GM19467 (cell line): Measurements from ENCODE around the gene TNXB.
"Not testable (repeated sequence)": the region's sequence is repeated elsewhere in the genome, so short reads cannot be mapped to it uniquely, and the experiment has no call there.

Experiments used
- ATAC-seq: cut with Tn5 transposase; IDR thresholded peaks from one replicate; pipeline ENCODE4 v1.9.1; 2021; ENCODE audit warnings: mild to moderate bottlenecking, moderate library complexity; ENCODE audit not compliant: unreplicated experiment

The TNXB gene

DNA sequence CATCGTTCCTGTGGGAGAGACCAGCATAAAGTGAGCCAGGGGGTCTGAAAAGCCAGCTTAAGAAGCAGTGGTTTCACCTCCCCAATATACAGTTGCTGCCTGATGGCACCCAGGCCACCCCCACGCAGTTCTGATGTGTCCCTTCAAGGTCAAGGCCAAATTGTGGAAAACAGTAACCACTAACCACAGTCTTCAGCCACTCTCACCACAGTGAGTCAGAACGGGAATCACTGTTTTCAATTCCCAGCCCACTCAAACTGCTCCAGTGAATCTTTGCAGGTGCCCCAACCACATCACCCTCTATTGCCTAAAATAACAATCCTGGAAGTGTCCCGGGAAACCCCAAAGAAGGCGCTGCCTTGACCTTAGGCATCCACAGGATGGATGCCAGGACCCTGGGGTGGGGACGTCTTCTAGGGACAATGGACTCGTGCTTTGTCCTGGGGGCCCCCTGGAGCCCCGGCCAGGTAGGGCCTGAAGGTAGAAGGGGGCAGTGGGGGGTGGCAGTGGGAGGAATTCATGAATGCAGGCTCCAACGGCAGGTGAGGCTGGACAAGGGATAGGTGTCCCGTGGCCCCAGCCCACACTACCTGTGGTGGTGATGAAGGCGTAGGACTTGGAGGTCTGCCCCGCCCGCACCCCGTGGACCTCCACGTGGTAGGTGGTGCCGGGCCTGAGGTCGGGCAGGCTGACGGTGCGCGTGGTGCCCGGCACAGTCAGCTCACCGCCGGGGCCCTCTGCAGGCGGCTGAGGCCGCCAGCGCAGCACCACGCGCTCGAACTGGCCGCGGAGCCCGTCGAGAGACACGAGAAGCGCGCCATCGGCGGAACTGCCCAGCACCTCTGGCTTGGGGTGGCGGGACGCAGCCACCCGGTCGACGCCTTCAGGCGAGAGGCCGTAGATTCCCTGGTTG lies 22.2 kb downstream of the TNXB start:
- ATAC-seq = no peak

DNA sequence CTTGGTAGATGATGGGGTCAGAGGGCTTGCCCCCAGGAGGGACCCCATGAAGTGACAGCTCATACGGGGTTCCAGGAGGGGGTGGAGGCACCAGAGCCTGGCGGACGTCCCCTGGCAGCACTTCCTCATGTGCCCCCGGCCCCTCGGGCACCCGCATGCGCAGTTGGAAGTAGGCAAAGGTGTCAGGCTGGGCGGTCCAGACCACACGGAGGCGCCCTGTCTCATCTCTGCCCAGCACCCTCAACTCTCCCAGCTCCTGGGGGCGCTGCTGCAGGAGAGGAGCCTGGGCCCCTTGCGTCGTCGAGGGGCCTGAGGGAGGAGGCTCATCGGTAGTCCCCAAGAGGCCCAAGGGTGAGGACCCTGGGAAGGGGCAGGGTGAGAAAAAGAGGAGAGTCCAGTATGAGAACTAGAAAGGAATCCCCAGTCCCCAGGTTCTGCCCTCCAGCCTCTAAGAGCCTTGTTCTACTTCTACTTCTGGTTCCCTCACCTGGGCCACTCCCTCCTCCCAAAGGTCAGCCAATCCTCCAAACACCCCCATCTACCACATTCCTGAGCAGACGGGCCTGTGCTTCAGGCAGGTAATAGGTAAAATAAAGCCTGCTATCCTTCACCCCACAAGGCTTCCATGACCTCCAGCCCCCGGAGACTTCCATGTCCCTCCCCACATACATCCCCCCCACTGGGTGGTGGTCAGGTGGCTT lies 23.2 kb downstream of the TNXB start:
- ATAC-seq = no peak

DNA sequence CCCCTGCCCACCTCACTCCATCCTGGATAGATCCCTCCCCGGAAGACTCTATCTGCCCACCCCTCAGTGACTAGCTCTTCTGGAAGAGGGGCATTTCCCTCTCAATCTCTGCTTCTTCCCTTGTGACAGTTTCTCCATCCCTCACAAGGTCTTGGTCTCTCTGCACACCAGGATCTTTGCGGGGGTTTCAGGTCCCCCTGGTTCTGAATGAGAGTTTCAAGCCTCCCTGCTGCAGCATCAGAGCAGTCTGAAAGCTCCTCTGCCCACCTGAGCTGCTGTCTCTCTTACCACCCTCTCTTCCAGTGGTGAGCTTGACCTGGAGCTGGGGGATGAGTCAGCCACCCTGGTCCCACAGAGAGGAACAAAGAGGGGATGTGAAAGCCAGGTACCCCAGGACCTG lies 24.4 kb downstream of the TNXB start:
- no peak for ATAC-seq

DNA sequence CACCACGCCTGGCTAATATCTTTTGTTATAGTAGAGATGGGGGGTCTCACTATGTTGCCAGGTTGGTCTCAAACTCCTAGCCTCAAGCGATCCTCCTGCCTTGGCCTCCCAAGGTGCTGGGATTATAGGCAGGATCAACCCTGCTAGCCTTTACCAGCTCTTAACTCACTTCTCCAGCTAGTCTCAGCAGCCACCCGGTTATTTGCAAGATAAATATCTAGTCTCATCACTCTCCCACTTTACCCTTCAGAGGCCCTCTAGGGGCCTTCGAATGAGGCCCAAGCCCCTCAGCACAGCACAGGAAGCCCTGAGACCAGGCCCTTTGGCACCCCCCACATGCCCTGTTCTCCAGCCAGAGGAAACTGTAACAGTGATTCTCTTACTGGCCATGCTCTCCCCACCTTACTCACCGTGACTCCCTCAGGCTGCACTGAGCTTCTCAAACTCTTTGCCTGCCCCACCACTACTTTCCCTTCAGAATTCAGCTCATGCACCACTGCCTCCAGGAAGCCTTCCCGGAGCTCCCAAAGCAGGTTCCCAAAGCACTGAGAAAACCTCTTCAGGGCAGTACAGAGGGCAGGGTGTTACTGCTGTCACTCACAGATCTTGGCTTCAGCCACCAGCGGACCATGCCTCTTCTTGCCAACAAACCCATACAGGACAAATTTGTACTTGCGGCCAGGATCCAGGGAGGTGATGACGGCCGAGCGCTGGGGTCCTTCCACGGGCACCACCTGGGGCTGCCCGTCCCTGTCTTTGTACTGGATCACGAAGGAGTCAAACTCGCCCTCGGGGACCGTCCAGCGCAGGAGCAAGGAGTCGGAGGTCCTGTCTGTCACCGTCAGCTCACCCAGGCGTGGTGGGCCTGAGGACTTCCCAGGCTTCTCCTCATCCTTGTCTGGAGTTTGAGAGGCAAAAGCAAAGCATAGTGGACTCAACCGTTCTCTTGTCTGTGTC lies 25.0 kb downstream of the TNXB start:
- no peak for ATAC-seq

DNA sequence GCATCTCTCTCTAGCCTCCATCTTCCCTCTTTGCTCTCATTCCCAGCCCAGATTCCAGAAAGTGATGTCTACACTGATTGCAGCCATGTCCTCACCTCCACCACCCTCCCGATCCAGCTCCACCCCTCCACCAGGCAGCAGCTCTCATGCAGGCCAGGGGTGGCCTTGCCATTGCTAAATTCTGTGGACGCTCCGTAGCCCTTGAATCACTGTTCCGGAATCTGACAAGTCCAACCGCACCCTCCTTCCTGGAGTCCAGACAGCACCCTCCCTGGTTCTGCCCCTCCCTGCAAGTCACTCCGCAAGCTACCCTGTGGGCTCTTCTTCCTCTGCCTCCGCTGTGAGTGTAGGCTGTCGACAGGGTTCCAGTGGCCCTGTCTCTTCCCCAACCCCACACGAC lies 26.2 kb downstream of the TNXB start:
- no peak for ATAC-seq

DNA sequence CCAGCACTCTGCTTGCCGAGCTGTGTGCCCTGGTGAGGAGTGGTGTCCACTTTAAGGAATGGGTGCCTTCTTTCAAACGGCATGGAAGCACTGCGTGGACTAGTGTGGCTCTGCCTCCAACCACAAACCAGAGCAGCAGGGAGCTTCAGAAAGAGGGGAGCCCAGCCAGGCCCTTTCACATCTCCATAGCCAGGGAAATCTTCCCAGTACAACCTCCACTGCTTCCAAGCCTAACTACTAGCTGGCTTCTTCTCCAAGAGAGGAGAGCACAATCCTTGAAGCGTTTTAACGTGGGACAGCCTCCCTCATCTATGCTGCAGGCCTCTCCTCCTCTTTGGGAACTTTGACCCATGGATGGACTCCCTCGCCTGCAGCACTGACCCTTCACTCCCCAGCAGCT lies 26.7 kb downstream of the TNXB start:
- ATAC-seq = no peak

DNA sequence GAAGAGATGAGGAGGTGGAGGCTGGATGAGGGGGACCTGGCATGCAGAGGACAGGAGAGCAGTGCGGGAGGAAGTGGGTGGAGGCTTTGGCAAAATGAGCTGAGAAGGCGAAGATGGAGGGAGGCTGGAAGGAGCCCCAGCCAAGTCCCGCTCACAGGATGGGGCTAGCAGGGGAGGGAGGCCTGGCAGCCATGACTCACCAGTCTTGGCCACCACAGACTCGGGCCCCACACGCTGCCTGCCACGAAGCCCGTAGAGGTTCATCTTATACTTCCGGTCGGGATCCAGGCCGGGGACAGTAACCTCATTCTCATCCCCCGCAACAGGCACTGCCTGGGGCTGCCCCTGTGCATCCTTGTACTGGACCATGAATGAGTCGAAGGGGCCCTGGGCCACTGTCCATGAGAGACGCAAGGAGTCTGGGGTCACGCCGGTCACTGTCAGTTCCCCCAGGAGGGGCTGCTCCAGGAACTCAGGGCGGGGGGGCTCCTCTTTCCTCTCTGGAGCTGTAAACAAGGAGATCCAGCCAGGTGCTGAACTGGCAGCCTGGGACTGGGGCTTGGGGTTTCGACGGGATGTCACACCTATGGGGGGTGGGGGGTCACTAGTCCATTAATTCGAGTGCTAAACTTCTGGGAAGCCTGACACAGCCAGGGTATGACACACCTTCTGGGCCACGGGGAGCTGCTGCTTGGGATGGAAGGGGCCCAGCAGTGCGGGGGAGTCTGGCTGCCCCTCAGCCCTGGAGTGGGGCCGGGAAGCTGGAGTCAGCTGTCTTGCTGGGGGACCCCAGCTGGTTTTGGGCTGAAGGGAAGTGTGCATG lies 27.8 kb downstream of the TNXB start:
- no peak for ATAC-seq

DNA sequence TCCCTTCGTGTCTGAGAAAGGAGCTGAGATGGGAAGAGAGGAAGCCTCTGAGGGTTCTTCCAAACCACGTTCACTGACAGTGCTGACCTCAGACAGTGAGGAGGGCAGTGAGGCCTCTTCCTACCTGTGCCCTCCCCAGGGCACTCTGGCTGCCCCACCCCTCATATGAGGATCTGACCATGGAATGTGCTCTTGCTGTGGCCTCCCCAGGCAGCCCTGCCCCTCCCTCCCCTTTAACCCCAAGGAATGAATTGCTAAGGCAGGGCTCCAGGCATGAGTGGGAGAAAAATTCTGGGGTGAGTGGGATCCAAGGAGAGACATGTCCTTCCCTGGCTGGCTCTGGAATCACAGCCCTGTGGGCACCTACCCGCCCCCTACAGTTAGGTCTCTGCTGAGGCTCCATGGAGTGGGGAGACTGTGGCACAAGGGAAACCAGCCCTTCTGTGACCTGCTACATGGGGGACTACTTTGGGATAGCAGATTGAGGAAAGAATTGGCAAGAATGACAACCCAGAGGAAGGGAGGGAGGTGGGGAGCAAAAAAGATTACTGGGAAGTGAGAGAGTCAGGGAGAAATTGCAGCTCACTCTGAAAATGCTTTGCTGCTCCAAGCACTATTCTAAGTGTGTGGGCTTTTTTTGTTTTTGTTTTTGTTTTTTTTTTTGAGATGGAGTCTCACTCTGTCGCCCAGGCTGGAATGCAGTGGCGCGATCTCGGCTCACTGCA lies 29.4 kb downstream of the TNXB start:
- ATAC-seq = no peak

DNA sequence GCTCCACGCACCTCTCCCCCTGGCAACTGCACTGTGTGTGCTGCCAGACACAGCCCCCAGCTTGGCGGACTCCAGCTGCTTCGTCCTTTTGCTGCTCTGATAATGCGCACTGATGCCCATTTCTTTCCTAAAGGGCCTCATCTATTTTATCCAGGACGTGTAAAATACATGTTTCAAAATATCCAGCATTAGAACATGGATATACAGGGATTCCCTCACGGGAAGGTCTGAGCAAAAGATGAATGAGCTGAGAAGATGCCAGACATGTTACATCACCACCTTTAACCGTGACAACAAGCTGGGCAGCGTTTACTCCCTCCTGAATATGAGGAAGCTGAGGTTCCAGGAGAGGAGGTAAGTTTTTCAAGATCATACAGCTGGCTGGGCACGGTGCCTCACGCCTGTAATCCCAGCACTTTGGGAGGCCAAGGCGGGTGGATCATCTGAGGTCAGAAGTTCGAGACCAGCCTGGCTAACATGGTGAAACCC lies 32.8 kb downstream of the TNXB start:
- no peak for ATAC-seq

DNA sequence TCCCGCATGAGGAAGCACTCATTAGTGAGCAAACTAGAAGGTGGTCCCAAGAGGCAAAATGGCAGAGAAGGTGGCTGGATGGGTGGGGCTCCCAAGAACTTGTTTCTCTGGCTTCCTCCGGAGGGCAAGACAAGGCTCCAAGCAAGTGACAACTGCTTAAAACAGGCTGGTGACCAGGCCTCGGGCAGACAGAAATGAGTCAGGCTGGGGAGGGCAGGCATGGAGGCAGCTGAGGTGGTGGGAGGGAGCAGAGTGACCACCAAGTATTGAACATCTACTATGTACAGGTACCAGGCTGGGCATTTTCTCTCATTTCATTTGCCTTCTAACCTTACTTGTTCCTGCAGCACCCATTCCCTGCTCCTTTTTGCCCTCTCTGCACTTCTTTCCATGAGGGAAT lies 33.4 kb downstream of the TNXB start:
- ATAC-seq = no peak

DNA sequence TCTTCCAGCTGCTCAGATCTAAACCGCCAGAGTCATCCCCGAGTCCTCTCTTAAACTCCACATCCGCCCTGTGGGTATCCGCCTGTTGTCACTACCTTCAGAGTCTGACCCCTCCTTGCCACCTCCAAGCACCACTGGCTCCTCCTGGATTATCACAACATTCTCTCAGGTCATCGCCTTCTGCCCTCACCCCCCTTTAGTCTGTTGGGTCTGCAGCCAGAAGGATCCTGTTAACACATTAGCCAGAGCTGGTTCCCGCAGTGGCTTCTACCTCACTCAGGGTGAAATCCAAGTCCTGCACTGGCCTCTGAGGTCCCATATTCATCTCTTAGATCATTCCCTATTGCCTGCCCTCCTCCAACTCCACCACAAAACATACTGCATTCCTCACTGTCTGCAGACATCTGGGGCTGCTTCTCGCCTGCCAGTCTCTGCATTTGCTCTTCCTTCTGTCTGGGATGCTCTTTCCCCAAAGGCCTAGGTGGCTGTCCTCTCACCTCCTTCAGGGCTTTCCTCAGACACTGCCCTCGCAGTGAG lies 34.1 kb downstream of the TNXB start:
- no peak for ATAC-seq

DNA sequence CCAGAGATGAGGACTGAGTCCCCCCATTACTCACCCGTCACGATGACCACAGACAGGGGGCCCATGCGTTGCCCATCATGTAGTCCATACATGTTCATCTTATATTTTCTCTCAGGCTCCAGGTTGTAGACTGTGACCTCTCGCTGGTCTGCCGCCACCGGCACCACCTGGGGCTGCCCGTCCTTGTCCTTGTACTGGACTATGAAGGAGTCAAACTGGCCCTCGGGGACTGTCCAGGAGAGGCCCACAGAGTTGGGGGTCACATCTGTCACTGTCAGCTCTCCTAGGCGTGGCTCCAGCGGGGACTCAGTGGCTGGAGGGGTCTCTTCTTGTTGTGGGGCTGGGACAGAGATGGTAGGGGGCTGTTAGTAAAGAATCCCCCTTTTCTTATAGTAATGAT lies 35.5 kb downstream of the TNXB start:
- no peak for ATAC-seq

DNA sequence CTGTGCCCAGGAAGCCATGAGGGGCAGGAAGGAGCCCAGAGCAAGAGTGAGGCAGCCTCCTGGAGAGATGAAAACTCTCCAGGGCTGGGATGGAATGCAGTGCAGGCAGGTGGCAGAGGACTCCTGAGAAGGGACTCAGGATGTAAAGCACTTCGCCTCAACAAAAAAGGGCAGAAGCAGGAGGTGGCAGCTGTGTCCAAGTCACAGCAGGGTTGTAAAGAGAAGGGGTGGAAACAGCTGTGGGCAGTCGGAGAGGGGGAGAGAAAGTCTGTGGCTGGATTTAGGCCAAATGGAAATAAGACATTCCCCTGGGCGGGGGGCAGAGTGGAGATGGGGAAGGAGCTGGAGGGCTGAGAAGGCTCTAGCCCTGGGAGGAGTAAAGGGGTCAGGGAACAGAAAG lies 36.0 kb downstream of the TNXB start:
- ATAC-seq = no peak

DNA sequence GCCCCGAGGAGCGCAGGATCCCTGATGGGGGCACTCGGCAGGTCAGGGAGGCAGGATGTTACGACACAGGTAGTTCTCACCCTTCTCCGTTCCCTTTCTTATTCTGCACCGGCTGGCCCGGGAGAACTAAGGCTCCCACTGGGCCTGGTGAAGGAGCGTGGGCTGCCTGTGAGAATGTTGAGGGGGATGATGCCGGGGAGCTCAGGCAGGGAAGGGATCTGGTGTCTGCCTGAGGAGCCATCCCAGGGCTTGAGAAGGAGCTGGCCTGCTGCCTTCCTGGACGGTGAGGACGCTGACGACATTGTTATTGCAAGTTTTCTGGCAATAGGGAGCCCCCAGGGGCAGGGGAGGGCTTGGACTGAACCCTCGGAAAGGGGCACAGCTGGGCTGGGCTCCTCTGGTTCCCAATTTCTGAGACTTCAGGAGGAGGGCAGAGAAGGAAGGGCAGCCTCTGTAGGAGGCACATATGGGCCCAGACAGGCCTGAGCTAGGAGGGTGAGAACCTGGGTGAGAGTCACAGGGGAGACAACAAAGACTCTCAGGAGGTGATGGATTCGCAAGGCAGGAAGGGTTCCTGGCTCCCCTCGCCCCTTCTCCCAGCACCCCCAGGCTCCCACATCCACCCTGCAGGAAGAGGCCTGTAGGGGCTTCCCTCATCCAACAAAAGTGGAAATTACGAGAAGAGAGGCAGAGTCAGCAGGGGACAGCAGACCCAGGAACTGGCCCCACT lies 38.2 kb downstream of the TNXB start:
- ATAC-seq = no peak

DNA sequence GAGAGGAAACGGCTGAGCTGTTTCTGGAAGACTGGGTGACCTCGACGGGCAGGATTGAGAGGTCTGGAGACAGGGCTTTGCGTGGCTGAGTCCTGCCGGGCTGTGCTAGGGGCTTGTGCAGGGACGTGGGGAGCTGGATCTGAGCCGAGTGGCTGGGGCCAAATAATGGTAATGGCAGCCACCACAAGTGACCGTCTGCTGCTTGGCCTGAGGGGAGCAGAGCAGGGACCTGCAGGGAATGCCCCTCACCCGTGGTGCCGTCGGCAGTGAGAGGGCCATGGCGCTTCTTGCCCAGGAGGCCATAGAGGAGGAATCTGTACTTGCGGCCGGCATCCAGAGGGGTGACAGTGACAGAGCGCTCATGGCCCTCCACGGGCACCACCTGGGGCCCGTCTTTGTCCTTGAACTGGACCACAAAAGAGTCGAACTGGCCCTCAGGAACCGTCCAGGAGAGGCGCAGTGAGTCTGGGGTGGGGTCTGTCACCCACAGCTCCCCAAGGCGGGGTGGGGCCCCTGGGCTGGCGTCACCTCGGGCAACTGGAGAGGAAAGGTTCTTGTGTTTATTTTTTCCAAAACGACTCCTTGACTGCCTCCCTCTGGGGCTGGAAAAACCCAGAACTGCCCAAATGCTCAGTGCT lies 39.1 kb downstream of the TNXB start:
- no peak for ATAC-seq

DNA sequence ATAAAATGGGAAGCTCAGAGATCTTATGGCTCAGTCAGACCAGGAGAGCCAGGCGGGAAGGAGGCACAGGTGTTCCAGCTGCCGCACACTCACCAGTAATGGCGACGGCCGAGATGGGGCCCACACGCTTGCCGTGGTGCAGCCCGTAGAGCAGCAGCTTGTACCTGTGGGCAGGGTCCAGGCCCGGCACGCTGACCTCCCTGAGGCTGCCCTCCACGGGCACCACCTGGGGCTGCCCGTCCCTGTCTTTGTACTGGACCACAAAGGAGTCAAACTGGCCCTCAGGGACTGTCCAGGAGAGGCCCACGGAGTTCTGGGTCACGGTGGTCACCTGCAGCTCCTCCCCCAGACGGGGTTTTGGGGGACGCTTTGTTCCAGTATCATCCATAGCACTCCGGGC lies 39.7 kb downstream of the TNXB start:
- ATAC-seq = no peak

DNA sequence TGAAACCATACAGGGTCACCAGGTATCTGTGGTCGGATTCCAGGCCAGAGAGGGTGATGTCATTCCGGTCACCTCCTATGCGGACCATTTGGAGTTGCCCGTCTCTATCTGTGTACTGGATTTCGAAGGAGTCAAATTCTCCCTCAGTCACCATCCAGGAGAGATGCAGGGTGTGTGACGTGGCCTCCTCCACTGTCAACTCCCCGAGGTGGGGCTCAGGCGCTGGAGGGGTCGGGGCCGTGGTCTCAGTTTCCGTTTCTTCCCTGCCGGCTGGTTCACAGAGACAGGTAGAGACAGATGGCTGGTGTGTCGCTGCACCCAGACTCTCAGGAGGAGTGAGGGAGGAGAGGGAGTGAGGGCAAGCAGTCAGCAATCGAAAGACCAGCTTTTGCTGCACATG lies 40.3 kb downstream of the TNXB start:
- ATAC-seq = no peak

DNA sequence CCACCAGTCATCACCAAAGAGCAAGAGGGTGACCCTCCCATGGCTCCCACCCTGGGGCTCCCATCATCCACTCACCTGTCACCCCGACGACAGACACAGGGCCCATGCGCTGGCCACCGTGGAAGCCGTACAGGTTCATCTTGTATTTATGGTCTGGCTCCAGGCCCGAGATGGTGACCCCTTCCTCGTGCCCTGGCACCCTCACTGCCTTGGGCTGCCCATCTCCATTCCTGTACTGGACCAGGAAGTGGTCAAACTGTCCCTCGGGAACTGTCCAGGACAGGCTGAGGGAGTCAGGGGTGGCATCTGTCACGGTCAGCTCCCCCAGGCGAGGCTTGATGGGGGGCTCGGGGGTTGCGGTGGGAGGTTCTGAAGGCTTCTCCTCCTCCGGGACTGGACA lies 40.8 kb downstream of the TNXB start:
- not testable (repeated sequence) for ATAC-seq
